H1 (cell line): ENCODE measurements around the gene GALNT9. TPM values are rescaled to one million over a fixed set of nuclear protein-coding genes. Genes with fewer than 3 reads are reported as not detected.

ENCODE experiments used
- CHD1 ChIP-seq: IDR thresholded peaks from 2 replicates; pipeline ENCODE4 v1.6.1; 2012; ENCODE audit warnings: low read depth, low read length, improper control_type of control experiment
- CTBP2 ChIP-seq: IDR thresholded peaks from 2 replicates; pipeline ENCODE4 v1.7.0; 2011; ENCODE audit warnings: borderline replicate concordance, mild to moderate bottlenecking, moderate library complexity, mixed read lengths, low read length; ENCODE audit not compliant: insufficient read depth, insufficient read length
- EZH2 ChIP-seq: fragments of 200-600 bp; sonication (generic); IDR thresholded peaks from 2 replicates; pipeline ENCODE4 v1.7.1; 2012; ENCODE audit warnings: low read depth, mild to moderate bottlenecking, moderate library complexity, low read length, inconsistent platforms; ENCODE audit not compliant: severe bottlenecking
- KDM5A ChIP-seq: fragments of 200-600 bp; IDR thresholded peaks from 2 replicates; pipeline ENCODE4 v1.7.1; 2012; ENCODE audit warnings: mild to moderate bottlenecking, low read length, inconsistent platforms, mixed read lengths
- SAP30 ChIP-seq: fragments of 300-600 bp; sonication (generic); IDR thresholded peaks from 2 replicates; pipeline ENCODE4 v1.7.1; 2012; ENCODE audit warnings: low read length, moderate library complexity, mild to moderate bottlenecking, inconsistent platforms; ENCODE audit not compliant: insufficient read depth, insufficient replicate concordance
- USF2 ChIP-seq: IDR thresholded peaks from 2 replicates; pipeline ENCODE4 v1.6.1; 2011; ENCODE audit warnings: low read length, improper control_type of control experiment
- YY1 ChIP-seq: IDR thresholded peaks from 2 replicates; pipeline ENCODE4 v1.6.1; 2011; ENCODE audit warnings: low read depth, mild to moderate bottlenecking, low read length
- polyA plus RNA-seq, 7 experiments: library from polyadenylated mRNA; depleted of rRNA in 3 of 7; stranded (reverse) in 5 of 7; unstranded in 2 of 7; fragments of >200 nt in 5 of 7; fragments of 200-250 nt in 2 of 7; gene quantifications; 1 replicate in 5 of 7; 2 replicates in 1 of 7; 4 replicates in 1 of 7; pipeline versions ENCODE4 v1.2.1 to v1.2.3, GENCODE V29; 2011 to 2013; ENCODE audit warnings: missing spikeins in 2 of 7, mixed read lengths in 2 of 7
- total RNA-seq: library from RNA; stranded (reverse); fragmentation: NEBNext Ultra II Directional; extraction: Animal tissue kit (Norgen Biotek cat#: 25700); gene quantifications from 2 replicates; pipeline ENCODE4 v1.2.1, GENCODE V29; 2021
- TF ChIP-seq, protein P1 (sequence below): fragments of 300-600 bp; sonication (generic); IDR thresholded peaks from 2 replicates; pipeline ENCODE4 v1.7.1; 2012; ENCODE audit warnings: low read length, moderate library complexity, mild to moderate bottlenecking, inconsistent platforms; ENCODE audit not compliant: insufficient replicate concordance

The GALNT9 gene
- total and polyA plus RNA-seq, 2 of the 8 experiments (the other 6 are each of a cell fraction or from before 2014, with no cell fraction given): 2.0 to 3.6 TPM

DNA sequence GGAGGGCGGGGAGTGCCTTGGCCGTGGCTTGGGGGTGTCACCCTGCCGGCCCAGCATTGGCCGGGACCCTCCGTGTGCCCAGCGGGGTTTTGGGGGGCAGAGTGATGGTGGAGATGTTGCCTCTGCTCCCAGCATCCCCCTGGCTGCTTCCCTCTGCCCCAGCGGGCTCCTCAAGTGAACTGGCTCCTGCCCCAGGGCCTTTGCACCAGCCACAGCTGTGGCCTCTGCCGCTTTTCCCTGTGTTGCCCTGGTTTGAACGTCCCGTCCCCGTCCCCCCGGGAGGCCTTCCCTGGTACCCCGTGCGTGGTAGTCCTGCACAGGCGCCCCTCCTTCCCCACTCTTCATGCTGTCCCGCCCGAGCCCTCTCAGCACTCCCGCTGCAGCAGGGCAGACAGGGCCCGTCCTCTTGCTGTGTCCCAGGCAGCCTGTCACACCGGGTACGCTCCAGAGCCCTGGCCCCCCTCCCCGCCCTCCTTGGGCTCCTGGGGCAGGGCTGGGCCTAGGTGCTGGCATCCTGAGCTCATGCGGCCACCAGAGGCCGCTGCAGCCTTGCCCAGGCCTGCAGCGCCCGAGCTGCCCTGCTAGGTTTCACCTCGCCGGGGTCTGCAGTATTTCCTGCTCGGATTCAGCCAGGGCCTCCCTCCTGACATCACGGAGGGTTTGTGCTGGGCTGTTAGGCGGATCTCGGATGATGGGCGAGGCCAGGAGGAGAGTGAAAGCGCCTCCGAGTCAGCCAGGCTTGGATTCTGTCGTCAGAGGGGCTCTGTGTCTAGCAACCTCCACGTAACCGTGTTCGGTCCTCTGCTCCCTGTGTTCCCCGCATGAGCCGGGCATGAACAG is 175.7 kb downstream of the GALNT9 start (continued):
- TF ChIP-seq, protein P1, sequence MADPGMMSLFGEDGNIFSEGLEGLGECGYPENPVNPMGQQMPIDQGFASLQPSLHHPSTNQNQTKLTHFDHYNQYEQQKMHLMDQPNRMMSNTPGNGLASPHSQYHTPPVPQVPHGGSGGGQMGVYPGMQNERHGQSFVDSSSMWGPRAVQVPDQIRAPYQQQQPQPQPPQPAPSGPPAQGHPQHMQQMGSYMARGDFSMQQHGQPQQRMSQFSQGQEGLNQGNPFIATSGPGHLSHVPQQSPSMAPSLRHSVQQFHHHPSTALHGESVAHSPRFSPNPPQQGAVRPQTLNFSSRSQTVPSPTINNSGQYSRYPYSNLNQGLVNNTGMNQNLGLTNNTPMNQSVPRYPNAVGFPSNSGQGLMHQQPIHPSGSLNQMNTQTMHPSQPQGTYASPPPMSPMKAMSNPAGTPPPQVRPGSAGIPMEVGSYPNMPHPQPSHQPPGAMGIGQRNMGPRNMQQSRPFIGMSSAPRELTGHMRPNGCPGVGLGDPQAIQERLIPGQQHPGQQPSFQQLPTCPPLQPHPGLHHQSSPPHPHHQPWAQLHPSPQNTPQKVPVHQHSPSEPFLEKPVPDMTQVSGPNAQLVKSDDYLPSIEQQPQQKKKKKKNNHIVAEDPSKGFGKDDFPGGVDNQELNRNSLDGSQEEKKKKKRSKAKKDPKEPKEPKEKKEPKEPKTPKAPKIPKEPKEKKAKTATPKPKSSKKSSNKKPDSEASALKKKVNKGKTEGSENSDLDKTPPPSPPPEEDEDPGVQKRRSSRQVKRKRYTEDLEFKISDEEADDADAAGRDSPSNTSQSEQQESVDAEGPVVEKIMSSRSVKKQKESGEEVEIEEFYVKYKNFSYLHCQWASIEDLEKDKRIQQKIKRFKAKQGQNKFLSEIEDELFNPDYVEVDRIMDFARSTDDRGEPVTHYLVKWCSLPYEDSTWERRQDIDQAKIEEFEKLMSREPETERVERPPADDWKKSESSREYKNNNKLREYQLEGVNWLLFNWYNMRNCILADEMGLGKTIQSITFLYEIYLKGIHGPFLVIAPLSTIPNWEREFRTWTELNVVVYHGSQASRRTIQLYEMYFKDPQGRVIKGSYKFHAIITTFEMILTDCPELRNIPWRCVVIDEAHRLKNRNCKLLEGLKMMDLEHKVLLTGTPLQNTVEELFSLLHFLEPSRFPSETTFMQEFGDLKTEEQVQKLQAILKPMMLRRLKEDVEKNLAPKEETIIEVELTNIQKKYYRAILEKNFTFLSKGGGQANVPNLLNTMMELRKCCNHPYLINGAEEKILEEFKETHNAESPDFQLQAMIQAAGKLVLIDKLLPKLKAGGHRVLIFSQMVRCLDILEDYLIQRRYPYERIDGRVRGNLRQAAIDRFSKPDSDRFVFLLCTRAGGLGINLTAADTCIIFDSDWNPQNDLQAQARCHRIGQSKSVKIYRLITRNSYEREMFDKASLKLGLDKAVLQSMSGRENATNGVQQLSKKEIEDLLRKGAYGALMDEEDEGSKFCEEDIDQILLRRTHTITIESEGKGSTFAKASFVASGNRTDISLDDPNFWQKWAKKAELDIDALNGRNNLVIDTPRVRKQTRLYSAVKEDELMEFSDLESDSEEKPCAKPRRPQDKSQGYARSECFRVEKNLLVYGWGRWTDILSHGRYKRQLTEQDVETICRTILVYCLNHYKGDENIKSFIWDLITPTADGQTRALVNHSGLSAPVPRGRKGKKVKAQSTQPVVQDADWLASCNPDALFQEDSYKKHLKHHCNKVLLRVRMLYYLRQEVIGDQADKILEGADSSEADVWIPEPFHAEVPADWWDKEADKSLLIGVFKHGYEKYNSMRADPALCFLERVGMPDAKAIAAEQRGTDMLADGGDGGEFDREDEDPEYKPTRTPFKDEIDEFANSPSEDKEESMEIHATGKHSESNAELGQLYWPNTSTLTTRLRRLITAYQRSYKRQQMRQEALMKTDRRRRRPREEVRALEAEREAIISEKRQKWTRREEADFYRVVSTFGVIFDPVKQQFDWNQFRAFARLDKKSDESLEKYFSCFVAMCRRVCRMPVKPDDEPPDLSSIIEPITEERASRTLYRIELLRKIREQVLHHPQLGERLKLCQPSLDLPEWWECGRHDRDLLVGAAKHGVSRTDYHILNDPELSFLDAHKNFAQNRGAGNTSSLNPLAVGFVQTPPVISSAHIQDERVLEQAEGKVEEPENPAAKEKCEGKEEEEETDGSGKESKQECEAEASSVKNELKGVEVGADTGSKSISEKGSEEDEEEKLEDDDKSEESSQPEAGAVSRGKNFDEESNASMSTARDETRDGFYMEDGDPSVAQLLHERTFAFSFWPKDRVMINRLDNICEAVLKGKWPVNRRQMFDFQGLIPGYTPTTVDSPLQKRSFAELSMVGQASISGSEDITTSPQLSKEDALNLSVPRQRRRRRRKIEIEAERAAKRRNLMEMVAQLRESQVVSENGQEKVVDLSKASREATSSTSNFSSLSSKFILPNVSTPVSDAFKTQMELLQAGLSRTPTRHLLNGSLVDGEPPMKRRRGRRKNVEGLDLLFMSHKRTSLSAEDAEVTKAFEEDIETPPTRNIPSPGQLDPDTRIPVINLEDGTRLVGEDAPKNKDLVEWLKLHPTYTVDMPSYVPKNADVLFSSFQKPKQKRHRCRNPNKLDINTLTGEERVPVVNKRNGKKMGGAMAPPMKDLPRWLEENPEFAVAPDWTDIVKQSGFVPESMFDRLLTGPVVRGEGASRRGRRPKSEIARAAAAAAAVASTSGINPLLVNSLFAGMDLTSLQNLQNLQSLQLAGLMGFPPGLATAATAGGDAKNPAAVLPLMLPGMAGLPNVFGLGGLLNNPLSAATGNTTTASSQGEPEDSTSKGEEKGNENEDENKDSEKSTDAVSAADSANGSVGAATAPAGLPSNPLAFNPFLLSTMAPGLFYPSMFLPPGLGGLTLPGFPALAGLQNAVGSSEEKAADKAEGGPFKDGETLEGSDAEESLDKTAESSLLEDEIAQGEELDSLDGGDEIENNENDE: no peak
- TF ChIP-seq YY1 (peak; percentile 56; the same call in 1 of the 2 replicates), KDM5A (no peak), USF2 (no peak; the same call in 1 of the 2 replicates), SAP30 (no peak), EZH2 (no peak), CTBP2 (no peak), CHD1 (no peak)
